Measurements from ENCODE around the gene TMEM181.

DNA sequence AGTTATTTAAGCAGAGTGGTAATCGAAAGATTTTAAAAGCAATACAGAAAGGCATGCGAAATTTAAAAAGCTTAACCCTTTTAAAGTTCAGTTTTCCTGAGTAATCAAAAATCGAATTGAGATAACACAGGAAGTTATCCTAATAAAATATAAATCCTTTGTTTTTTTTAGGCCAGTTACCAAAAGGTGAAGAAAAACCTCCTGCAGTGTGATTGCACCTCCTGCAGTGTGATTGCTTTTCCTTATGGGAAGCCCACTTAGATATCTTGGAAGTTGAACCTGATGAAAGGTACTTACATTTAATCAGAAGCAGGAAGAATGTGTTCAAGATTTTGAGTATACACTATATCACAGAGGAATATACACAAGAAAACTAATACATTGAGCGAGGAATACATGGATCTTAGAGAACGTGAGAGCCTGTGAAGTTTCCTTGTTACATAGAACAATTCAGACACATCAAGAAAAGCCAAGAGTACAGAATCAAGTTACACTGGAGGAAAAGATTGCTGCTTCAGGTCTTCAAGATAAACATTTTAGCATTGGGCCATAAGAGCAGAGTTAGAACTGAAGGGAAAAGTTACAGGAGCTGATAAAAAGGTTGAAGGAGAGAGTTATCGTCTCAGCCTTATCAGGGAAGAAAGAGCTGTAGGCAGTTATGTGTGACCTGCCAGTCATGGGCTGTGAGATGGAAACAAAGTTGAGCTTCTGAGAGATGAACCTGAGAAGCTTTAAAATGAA, 7.7 kb upstream of the TMEM181 start:
- TF ChIP-seq, protein P1, sequence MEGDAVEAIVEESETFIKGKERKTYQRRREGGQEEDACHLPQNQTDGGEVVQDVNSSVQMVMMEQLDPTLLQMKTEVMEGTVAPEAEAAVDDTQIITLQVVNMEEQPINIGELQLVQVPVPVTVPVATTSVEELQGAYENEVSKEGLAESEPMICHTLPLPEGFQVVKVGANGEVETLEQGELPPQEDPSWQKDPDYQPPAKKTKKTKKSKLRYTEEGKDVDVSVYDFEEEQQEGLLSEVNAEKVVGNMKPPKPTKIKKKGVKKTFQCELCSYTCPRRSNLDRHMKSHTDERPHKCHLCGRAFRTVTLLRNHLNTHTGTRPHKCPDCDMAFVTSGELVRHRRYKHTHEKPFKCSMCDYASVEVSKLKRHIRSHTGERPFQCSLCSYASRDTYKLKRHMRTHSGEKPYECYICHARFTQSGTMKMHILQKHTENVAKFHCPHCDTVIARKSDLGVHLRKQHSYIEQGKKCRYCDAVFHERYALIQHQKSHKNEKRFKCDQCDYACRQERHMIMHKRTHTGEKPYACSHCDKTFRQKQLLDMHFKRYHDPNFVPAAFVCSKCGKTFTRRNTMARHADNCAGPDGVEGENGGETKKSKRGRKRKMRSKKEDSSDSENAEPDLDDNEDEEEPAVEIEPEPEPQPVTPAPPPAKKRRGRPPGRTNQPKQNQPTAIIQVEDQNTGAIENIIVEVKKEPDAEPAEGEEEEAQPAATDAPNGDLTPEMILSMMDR (IDR thresholded peaks at IDR 0.05): no peak
- TF ChIP-seq POLR2AphosphoS5 (IDR thresholded peaks at IDR 0.05): no peak

Data from breast epithelium (tissue), 3 donors.